IMR-90 (cell line): ENCODE results near the gene HTT. TPM values are rescaled to one million over a fixed set of nuclear protein-coding genes. Genes with fewer than 3 reads are reported as not detected.

ENCODE experiments used
- ATAC-seq: fragments of 200-7000 bp; cut with Tn5 transposase; 2 replicates; pipeline ENCODE4 v1.9.1; 2020; ENCODE audit warnings: low read depth, mild to moderate bottlenecking, moderate library complexity
- BruUV-seq: library from RNA; stranded (reverse); fragments of 400-500 nt; replicated peaks from 2 replicates; lab custom pipeline; 2021; lab: Mats Ljungman, UMichigan
- CTCF ChIA-PET: fragments of 300-600 bp; formaldehyde crosslinking; extraction: SDS; loops from one replicate; lab custom pipeline; 2021; ENCODE audit warnings: antibody characterized with exemption; lab: Yijun Ruan, JAX
- POLR2A ChIA-PET: fragments of 300-600 bp; sonication (Branson Sonifier 250); formaldehyde crosslinking; loops from one replicate; lab custom pipeline; 2022; ENCODE audit warnings: antibody characterized with exemption; ENCODE audit not compliant: unreplicated experiment; lab: Charles Lee
- DNase-seq: peaks from one replicate; pipeline ENCODE4 v3.0.0; 2013
- H2AFZ ChIP-seq: replicated peaks from 2 replicates; pipeline ENCODE3; 2013; ENCODE audit warnings: low read length, mild to moderate bottlenecking; ENCODE audit not compliant: poor library complexity
- H2AK5ac ChIP-seq: 2 replicates; pipeline ENCODE4 v1.6.1; 2013; ENCODE audit warnings: low read depth, low read length, inconsistent platforms
- H2AK9ac ChIP-seq: replicated peaks from 2 replicates; pipeline ENCODE3; 2013; ENCODE audit warnings: mild to moderate bottlenecking, low read depth, low read length, moderate library complexity; ENCODE audit not compliant: poor library complexity
- H2BK120ac ChIP-seq: 2 replicates; pipeline ENCODE4 v1.6.1; 2013; ENCODE audit warnings: low read depth, low read length, inconsistent platforms
- H2BK15ac ChIP-seq: 3 replicates; pipeline ENCODE4 v1.6.1; 2013; ENCODE audit warnings: low read depth, low read length, inconsistent platforms
- H2BK20ac ChIP-seq: 2 replicates; pipeline ENCODE4 v1.6.1; 2013; ENCODE audit warnings: low read depth, mild to moderate bottlenecking, inconsistent platforms, low read length, moderate library complexity
- H2BK5ac ChIP-seq: 2 replicates; pipeline ENCODE4 v1.6.1; 2013; ENCODE audit warnings: mild to moderate bottlenecking, low read depth, low read length, inconsistent platforms; ENCODE audit not compliant: poor library complexity, severe bottlenecking
- H3K14ac ChIP-seq: replicated peaks from 2 replicates; pipeline ENCODE4 v1.6.1; 2013; ENCODE audit warnings: low read depth, low read length, inconsistent platforms
- H3K18ac ChIP-seq: 2 replicates; pipeline ENCODE4 v1.6.1; 2013; ENCODE audit warnings: low read depth, low read length, control low read depth
- H3K23ac ChIP-seq: 2 replicates; pipeline ENCODE4 v1.6.1; 2013; ENCODE audit warnings: low read depth, low read length, inconsistent platforms
- H3K27ac ChIP-seq: 2 replicates; pipeline ENCODE4 v1.5.1; 2013; ENCODE audit warnings: mild to moderate bottlenecking, control low read depth, low read length; ENCODE audit not compliant: insufficient read depth
- H3K27me3 ChIP-seq: 2 replicates; pipeline ENCODE4 v1.6.1; 2013; ENCODE audit warnings: low read length; ENCODE audit not compliant: control insufficient read depth, insufficient read depth
- H3K36me3 ChIP-seq: 2 replicates; pipeline ENCODE4 v1.6.1; 2013; ENCODE audit warnings: low read length, mixed read lengths; ENCODE audit not compliant: control insufficient read depth, insufficient read depth
- H3K4ac ChIP-seq: 2 replicates; pipeline ENCODE4 v1.6.1; 2013; ENCODE audit warnings: low read depth, low read length, inconsistent platforms
- H3K4me1 ChIP-seq: 2 replicates; pipeline ENCODE4 v1.6.1; 2013; ENCODE audit warnings: low read length, mixed read lengths; ENCODE audit not compliant: control insufficient read depth, insufficient read depth
- H3K4me2 ChIP-seq: 2 replicates; pipeline ENCODE4 v1.6.1; 2013; ENCODE audit warnings: low read depth, mild to moderate bottlenecking, control low read depth, low read length, moderate library complexity
- H3K4me3 ChIP-seq: 2 replicates; pipeline ENCODE4 v1.5.1; 2013; ENCODE audit warnings: low read depth, mild to moderate bottlenecking, control low read depth, low read length, moderate library complexity; ENCODE audit not compliant: insufficient read depth
- H3K56ac ChIP-seq: 2 replicates; pipeline ENCODE4 v1.6.1; 2013; ENCODE audit warnings: low read length, inconsistent platforms; ENCODE audit not compliant: insufficient read depth; ENCODE audit errors: extremely low read depth
- H3K79me1 ChIP-seq, 2 experiments: 2 replicates each; pipeline ENCODE4 v1.6.1; 2013; ENCODE audit warnings: low read length in 2 of 2, inconsistent platforms in 1 of 2, low read depth in 1 of 2
- H3K9ac ChIP-seq: 2 replicates; pipeline ENCODE4 v1.6.1; 2013; ENCODE audit warnings: low read depth, low read length, control low read depth
- H3K9me1 ChIP-seq: 2 replicates; pipeline ENCODE4 v1.6.1; 2013; ENCODE audit warnings: low read length, inconsistent platforms; ENCODE audit not compliant: insufficient read depth
- H3K9me3 ChIP-seq: 2 replicates; pipeline ENCODE4 v1.6.1; 2013; ENCODE audit warnings: low read length; ENCODE audit not compliant: control insufficient read depth, insufficient read depth
- H4K20me1 ChIP-seq: 2 replicates; pipeline ENCODE4 v1.6.1; 2013; ENCODE audit warnings: low read length, inconsistent platforms; ENCODE audit not compliant: insufficient read depth
- H4K5ac ChIP-seq: 2 replicates; pipeline ENCODE4 v1.6.1; 2013; ENCODE audit warnings: mild to moderate bottlenecking, low read depth, low read length, control low read depth
- H4K8ac ChIP-seq, 2 experiments: 2 replicates each; pipeline ENCODE4 v1.6.1; 2013; ENCODE audit warnings: low read depth in 2 of 2, low read length in 2 of 2, control low read depth in 1 of 2, inconsistent platforms in 1 of 2
- H4K91ac ChIP-seq: 2 replicates; pipeline ENCODE4 v1.6.1; 2013; ENCODE audit warnings: low read depth, low read length, inconsistent platforms; ENCODE audit not compliant: insufficient read depth
- CHD1 ChIP-seq: IDR thresholded peaks from 2 replicates; pipeline ENCODE4 v1.6.1; 2012; ENCODE audit warnings: low read depth, low read length, improper control_type of control experiment
- FOS ChIP-seq: fragments of 150-350 bp; IDR thresholded peaks from 2 replicates; pipeline ENCODE4 v1.6.1; 2016; ENCODE audit warnings: low read depth, low read length
- MAFK ChIP-seq: IDR thresholded peaks from 2 replicates; pipeline ENCODE4 v1.6.1; 2012; ENCODE audit warnings: low read depth, low read length, improper control_type of control experiment
- MAZ ChIP-seq: IDR thresholded peaks from 2 replicates; pipeline ENCODE4 v1.6.1; 2012; ENCODE audit warnings: low read depth, mild to moderate bottlenecking, low read length, improper control_type of control experiment, moderate library complexity, borderline replicate concordance
- MXI1 ChIP-seq: IDR thresholded peaks from 2 replicates; pipeline ENCODE4 v1.6.1; 2012; ENCODE audit warnings: low read depth, mild to moderate bottlenecking, low read length, moderate library complexity, borderline replicate concordance
- NFE2L2 ChIP-seq: fragments of 150-350 bp; IDR thresholded peaks from 2 replicates; pipeline ENCODE4 v1.6.1; 2016; ENCODE audit warnings: low read depth, mild to moderate bottlenecking, low read length
- POLR2A ChIP-seq: IDR thresholded peaks from 2 replicates; pipeline ENCODE4 v1.6.1; 2012; ENCODE audit warnings: mild to moderate bottlenecking, low read depth, low read length
- RAD21 ChIP-seq: IDR thresholded peaks from 2 replicates; pipeline ENCODE4 v1.6.1; 2012; ENCODE audit warnings: low read length, improper control_type of control experiment
- RFX5 ChIP-seq: IDR thresholded peaks from 2 replicates; pipeline ENCODE4 v1.8.0; 2012; ENCODE audit warnings: low read depth, mild to moderate bottlenecking, low read length, moderate library complexity
- SMC3 ChIP-seq: fragments of 150-350 bp; IDR thresholded peaks from 2 replicates; pipeline ENCODE4 v1.6.1; 2016; ENCODE audit warnings: low read depth, mild to moderate bottlenecking, antibody characterized with exemption, low read length, moderate library complexity
- WGBS, 2 experiments: methylation state at CpG; one replicate each; pipeline versions ENCODE4 v1.1.5 to v1.1.7; 2013; ENCODE audit warnings: missing lambda C conversion rate in 2 of 2; ENCODE audit not compliant: insufficient read length in 1 of 2; ENCODE audit errors: extremely low coverage in 2 of 2; 5-methylcytosine and 5-hydroxymethylcytosine counted together
- dilution Hi-C: fragments of 300-500 bp; cut with HindIII; formaldehyde crosslinking; loops from one replicate; pipeline ENCODE4 v1.14.3; 2018; ENCODE audit warnings: low sequenced_read_pairs; ENCODE audit not compliant: unreplicated experiment
- in situ Hi-C: fragments of 300-500 bp; cut with MboI; formaldehyde crosslinking; loops from 3 replicates; pipeline ENCODE4 v1.14.3; 2019; ENCODE audit warnings: low sequenced_read_pairs, inconsistent platforms, mixed read lengths
- intact Hi-C: fragments of 100-400 bp; cut with micrococcal nuclease; formaldehyde crosslinking; loops from 2 replicates; pipeline ENCODE4 v1.10.0; 2022
- polyA plus RNA-seq, 3 experiments: library from polyadenylated mRNA; depleted of rRNA; stranded (reverse); fragments of >200 nt; gene quantifications; 2 replicates each; pipeline ENCODE4 v1.2.3, GENCODE V29; 2012; ENCODE audit warnings: low replicate concordance in 1 of 3
- total RNA-seq: library from RNA; depleted of rRNA; stranded (reverse); fragments of >200 nt; gene quantifications from 2 replicates; pipeline ENCODE4 v1.2.3, GENCODE V29; 2012
- TF ChIP-seq, protein P1 (sequence below): conservative IDR thresholded peaks from 2 replicates; pipeline ENCODE4 v1.5.1; 2012; ENCODE audit warnings: mild to moderate bottlenecking, low read depth, low read length, improper control_type of control experiment
- TF ChIP-seq, protein P2 (sequence below): fragments of 150-350 bp; IDR thresholded peaks from 2 replicates; pipeline ENCODE4 v1.6.1; 2017; ENCODE audit warnings: mild to moderate bottlenecking, antibody characterized with exemption, low read length, low read depth
- TF ChIP-seq, protein P3 (sequence below): fragments of 150-350 bp; IDR thresholded peaks from 2 replicates; pipeline ENCODE4 v1.6.1; 2016; ENCODE audit warnings: low read depth, mild to moderate bottlenecking, low read length, moderate library complexity, borderline replicate concordance

Gene HTT
- total and polyA plus RNA-seq, 2 of the 4 experiments (the other 2 are of a cell fraction) = 11.6 to 14.3 TPM

DNA sequence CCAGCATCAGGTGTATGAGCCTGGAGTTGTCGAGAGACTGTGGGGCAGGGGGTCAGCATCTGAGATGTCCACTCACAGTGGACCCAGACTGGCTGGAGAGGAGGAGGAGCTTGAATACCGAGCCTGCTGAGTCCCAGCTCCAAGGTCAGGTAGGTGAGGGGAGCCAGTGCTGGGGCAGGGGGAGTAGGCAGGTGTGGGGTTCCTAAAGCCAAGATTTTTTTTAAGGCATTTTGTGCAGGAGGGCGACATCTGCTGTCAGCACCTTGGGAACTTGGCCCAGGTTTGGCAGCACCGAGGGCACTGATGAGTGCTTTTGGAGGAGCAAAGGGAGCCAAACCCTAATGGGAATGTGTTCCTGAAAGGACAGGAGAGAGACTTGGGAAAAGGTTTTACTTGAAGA, 110.2 kb downstream of the HTT start:
- BruUV-seq = no TSS peak
- H2BK15ac ChIP-seq = no peak overlapping the region
- no peak overlapping the region for H4K8ac ChIP-seq
- ChIA-PET POLR2A (no interaction called here), CTCF (no interaction called here)
- dilution Hi-C loops = no loop called here
- H3K9me3 ChIP-seq = no peaks in the 10 kb centered on the region
- in situ Hi-C loops = no loop called here
- no peak overlapping the region for H3K9ac ChIP-seq
- H3K4me2 ChIP-seq = no peak overlapping the region
- DNase-seq (no peak), ATAC-seq (no peak)
- no peak overlapping the region for H3K27ac ChIP-seq
- H3K9me1 ChIP-seq = peaks cover 5% of the 10 kb centered on the region
- H2AK9ac ChIP-seq = no peak overlapping the region
- H2AK5ac ChIP-seq = no peak overlapping the region
- no peak overlapping the region for H3K4ac ChIP-seq
- no peak overlapping the region for H3K56ac ChIP-seq
- no peak overlapping the region for H4K91ac ChIP-seq
- peaks cover 0 to under 1% of the 10 kb centered on the region in 2 experiments; a peak in 3 of 4 replicates for H3K79me1 ChIP-seq
- H4K20me1 ChIP-seq = no peaks in the 10 kb centered on the region; the same call in 1 of the 2 replicates
- H3K36me3 ChIP-seq = peaks cover 40% of the 10 kb centered on the region
- H3K23ac ChIP-seq = no peak overlapping the region
- H3K4me3 ChIP-seq = no peak overlapping the region
- H2BK120ac ChIP-seq = no peak overlapping the region
- TF ChIP-seq FOS = no peak
- TF ChIP-seq, protein P1, sequence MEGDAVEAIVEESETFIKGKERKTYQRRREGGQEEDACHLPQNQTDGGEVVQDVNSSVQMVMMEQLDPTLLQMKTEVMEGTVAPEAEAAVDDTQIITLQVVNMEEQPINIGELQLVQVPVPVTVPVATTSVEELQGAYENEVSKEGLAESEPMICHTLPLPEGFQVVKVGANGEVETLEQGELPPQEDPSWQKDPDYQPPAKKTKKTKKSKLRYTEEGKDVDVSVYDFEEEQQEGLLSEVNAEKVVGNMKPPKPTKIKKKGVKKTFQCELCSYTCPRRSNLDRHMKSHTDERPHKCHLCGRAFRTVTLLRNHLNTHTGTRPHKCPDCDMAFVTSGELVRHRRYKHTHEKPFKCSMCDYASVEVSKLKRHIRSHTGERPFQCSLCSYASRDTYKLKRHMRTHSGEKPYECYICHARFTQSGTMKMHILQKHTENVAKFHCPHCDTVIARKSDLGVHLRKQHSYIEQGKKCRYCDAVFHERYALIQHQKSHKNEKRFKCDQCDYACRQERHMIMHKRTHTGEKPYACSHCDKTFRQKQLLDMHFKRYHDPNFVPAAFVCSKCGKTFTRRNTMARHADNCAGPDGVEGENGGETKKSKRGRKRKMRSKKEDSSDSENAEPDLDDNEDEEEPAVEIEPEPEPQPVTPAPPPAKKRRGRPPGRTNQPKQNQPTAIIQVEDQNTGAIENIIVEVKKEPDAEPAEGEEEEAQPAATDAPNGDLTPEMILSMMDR = no peak
- TF ChIP-seq RAD21 = no peak
- no peak for TF ChIP-seq CHD1
- TF ChIP-seq SMC3 = no peak
- TF ChIP-seq, protein P2, sequence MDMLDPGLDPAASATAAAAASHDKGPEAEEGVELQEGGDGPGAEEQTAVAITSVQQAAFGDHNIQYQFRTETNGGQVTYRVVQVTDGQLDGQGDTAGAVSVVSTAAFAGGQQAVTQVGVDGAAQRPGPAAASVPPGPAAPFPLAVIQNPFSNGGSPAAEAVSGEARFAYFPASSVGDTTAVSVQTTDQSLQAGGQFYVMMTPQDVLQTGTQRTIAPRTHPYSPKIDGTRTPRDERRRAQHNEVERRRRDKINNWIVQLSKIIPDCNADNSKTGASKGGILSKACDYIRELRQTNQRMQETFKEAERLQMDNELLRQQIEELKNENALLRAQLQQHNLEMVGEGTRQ = no peak
- TF ChIP-seq, protein P3, sequence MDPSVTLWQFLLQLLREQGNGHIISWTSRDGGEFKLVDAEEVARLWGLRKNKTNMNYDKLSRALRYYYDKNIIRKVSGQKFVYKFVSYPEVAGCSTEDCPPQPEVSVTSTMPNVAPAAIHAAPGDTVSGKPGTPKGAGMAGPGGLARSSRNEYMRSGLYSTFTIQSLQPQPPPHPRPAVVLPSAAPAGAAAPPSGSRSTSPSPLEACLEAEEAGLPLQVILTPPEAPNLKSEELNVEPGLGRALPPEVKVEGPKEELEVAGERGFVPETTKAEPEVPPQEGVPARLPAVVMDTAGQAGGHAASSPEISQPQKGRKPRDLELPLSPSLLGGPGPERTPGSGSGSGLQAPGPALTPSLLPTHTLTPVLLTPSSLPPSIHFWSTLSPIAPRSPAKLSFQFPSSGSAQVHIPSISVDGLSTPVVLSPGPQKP = no peak
- TF ChIP-seq MAFK = no peak
- no peak for TF ChIP-seq NFE2L2
- TF ChIP-seq POLR2A = no peak
- no peak for TF ChIP-seq MAZ
- no peak for TF ChIP-seq MXI1
- no peak for TF ChIP-seq RFX5
- H3K18ac ChIP-seq = no peak overlapping the region
- H2AFZ ChIP-seq = peak overlapping the region; percentile 27
- WGBS, 2 experiments = 100% methylated on average over 3 of the region's 4 CpGs; no CpG with 5 or more reads in 1 of the 2 experiments
- no peak overlapping the region for H2BK20ac ChIP-seq
- H3K4me1 ChIP-seq = no peaks in the 10 kb centered on the region
- no peaks in the 10 kb centered on the region for H3K27me3 ChIP-seq
- no peak overlapping the region for H3K14ac ChIP-seq
- no peak overlapping the region for H4K5ac ChIP-seq
- intact Hi-C loops = no loop called here
- H2BK5ac ChIP-seq = no peak overlapping the region
